Measurements from ENCODE around the gene GLDC. TPM values are rescaled to one million over a fixed set of nuclear protein-coding genes. Genes with fewer than 3 reads are reported as not detected.
A peak's percentile ranks its signal among the peaks of the same experiment; 100 is the strongest.

The GLDC gene
- total RNA-seq (0.71 and 1.1 TPM in 2 replicates), polyA plus RNA-seq (0.86 and 3.6 TPM in 2 replicates), polyA minus RNA-seq (1.0 and 13.8 TPM in 2 replicates)
- 5.1 TPM for total RNA-seq (2013)

- H3K4me3 ChIP-seq (ENCODE audit: control extremely low read depth in 1 of 5, extremely low read depth in 1 of 5, insufficient read depth in 1 of 5, low read depth in 2 of 5, low read length in 4 of 5) = peak within 1 kb of the TSS; percentile 44 to 62 (median 57)
- H3K4me2 ChIP-seq (replicated peaks; ENCODE audit: low read depth, low read length, poor library complexity, severe bottlenecking) = peak within 1 kb of the TSS; percentile 89
- intact Hi-C loops (cut with micrococcal nuclease) = loop anchor here (1.0 to 2.0 kb wide), 2 partner anchors 13 to 36 kb away; no protein-coding TSS in a partner anchor
- Mint-ChIP-seq H3K27ac (peak within 1 kb of the TSS; percentile 41), H3K4me1 (peaks cover 24% of the 10 kb centered on the region), H3K9me3 (ENCODE audit: insufficient read depth) (no peaks in the 10 kb centered on the region), H3K4me3 (peak within 1 kb of the TSS; percentile 90), H3K27me3 (peaks cover 52% of the 10 kb centered on the region)
- POLR2A ChIA-PET = interaction anchor here (0.7 to 1.0 kb wide), 2 partner anchors 36 to 1259 kb away, joined by 4 to 6 read pairs; no protein-coding TSS in a partner anchor
- H3K27me3 ChIP-seq (replicated peaks in 1 of 4; ENCODE audit: control extremely low read depth in 1 of 4, control insufficient read depth in 3 of 4, insufficient read depth in 4 of 4, low read length in 3 of 4) = peaks cover 0 to 43% (median 24%) of the 10 kb centered on the region in 4 experiments
- H3K27ac ChIP-seq (ENCODE audit: low read length in 2 of 2) = no peak within 1 kb of the TSS
- CTCF ChIA-PET = interaction anchor here (0.7 to 2.4 kb wide), 6 partner anchors 21 to 111 kb away, joined by 3 to 7 read pairs (median 3); no protein-coding TSS in a partner anchor
- no peaks in the 10 kb centered on the region for H4K20me1 ChIP-seq (ENCODE audit: control insufficient read depth, insufficient read depth, low read length, poor library complexity, severe bottlenecking)
- TF ChIP-seq, protein P1, sequence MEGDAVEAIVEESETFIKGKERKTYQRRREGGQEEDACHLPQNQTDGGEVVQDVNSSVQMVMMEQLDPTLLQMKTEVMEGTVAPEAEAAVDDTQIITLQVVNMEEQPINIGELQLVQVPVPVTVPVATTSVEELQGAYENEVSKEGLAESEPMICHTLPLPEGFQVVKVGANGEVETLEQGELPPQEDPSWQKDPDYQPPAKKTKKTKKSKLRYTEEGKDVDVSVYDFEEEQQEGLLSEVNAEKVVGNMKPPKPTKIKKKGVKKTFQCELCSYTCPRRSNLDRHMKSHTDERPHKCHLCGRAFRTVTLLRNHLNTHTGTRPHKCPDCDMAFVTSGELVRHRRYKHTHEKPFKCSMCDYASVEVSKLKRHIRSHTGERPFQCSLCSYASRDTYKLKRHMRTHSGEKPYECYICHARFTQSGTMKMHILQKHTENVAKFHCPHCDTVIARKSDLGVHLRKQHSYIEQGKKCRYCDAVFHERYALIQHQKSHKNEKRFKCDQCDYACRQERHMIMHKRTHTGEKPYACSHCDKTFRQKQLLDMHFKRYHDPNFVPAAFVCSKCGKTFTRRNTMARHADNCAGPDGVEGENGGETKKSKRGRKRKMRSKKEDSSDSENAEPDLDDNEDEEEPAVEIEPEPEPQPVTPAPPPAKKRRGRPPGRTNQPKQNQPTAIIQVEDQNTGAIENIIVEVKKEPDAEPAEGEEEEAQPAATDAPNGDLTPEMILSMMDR (IDR thresholded peaks at IDR 0.05) = no peak
- TF ChIP-seq EZH2 (IDR thresholded peaks at IDR 0.05; ENCODE audit: borderline replicate concordance, insufficient read depth, low read depth, low read length, poor library complexity, severe bottlenecking) = peak; percentile 57
- H3K36me3 ChIP-seq (replicated peaks in 1 of 2; ENCODE audit: control extremely low read depth in 1 of 2, control insufficient read depth in 1 of 2, extremely low read depth in 1 of 2, insufficient read depth in 2 of 2, low read length in 1 of 2) = no peaks in the 10 kb centered on the region
- H2AFZ ChIP-seq (ENCODE audit: insufficient read depth, low read depth, low read length, poor library complexity, severe bottlenecking) = peak within 1 kb of the TSS; percentile 72
- DNase-seq (peak; percentile 69), ATAC-seq (ENCODE audit: low read depth) (peak; percentile 79)
- no peaks in the 10 kb centered on the region for H3K79me2 ChIP-seq (ENCODE audit: control insufficient read depth, insufficient read depth, low read length)
- no peaks in the 10 kb centered on the region for H3K9me3 ChIP-seq (ENCODE audit: control extremely low read depth in 1 of 3, control insufficient read depth in 2 of 3, insufficient read depth in 1 of 3, low read length in 2 of 3)
- 2% methylated on average over 59 of the region's 68 CpGs for whole genome bisulfite sequencing (ENCODE audit: insufficient coverage)
- peaks cover 21 to 23% of the 10 kb centered on the region in 2 donors for H3K4me1 ChIP-seq (ENCODE audit: control insufficient read depth in 2 of 2, insufficient read depth in 2 of 2, low read length in 2 of 2)
- H3K9ac ChIP-seq (ENCODE audit: low read length) = peak within 1 kb of the TSS; percentile 70
Measured at GRCh38 chr9:6645355-6646292, at the start of gene GLDC. TSS of gene GLDC (minus strand) at chr9:6645729. CDS start at chr9:6645499, 230 bp downstream.

Data from B cell (primary cell).